SKM-1 (cell line): ENCODE data around the gene SRCAP.
"Not testable (repeated sequence)": the region's sequence is repeated elsewhere in the genome, so short reads cannot be mapped to it uniquely, and the experiment has no call there.

Experiments
- DNase-seq: peaks from one replicate; lab custom pipeline; 2025; ENCODE audit not compliant: unreplicated experiment; lab: John Stamatoyannopoulos, UW

Gene SRCAP

GRCh38 chr16:30663820-30664219, 35.2 kb upstream of the SRCAP start:
- DNase-seq, result no peak

GRCh38 chr16:30664616-30665109, 34.3 kb upstream of the SRCAP start:
- no peak for DNase-seq

- DNase-seq, result no peak
Observed at GRCh38 chr16:30665155-30665829, 33.7 kb upstream of the SRCAP start.

GRCh38 chr16:30665830-30666190, 33.2 kb upstream of the SRCAP start:
- no peak for DNase-seq

- no peak for DNase-seq
Observed at GRCh38 chr16:30666681-30667080, 32.3 kb upstream of the SRCAP start.

- no peak for DNase-seq
Observed at GRCh38 chr16:30667361-30667905, 31.5 kb upstream of the SRCAP start.

- DNase-seq, result no peak
Observed at GRCh38 chr16:30668393-30668792, 30.6 kb upstream of the SRCAP start.

GRCh38 chr16:30669026-30669902, 29.7 kb upstream of the SRCAP start:
- no peak for DNase-seq

GRCh38 chr16:30669903-30670824, 28.8 kb upstream of the SRCAP start:
- DNase-seq, result no peak

- DNase-seq, result no peak
Observed at GRCh38 chr16:30675143-30675542, 23.8 kb upstream of the SRCAP start.

- no peak for DNase-seq
Observed at GRCh38 chr16:30677931-30678585, 20.9 kb upstream of the SRCAP start.

- DNase-seq, result no peak
Observed at GRCh38 chr16:30678586-30678970, 20.4 kb upstream of the SRCAP start.

- DNase-seq, result no peak
Observed at GRCh38 chr16:30680326-30680725, 18.6 kb upstream of the SRCAP start.

GRCh38 chr16:30688701-30689100, 10.3 kb upstream of the SRCAP start:
- no peak for DNase-seq

GRCh38 chr16:30691907-30692306, 7.1 kb upstream of the SRCAP start:
- no peak for DNase-seq

GRCh38 chr16:30692396-30693064, 6.4 kb upstream of the SRCAP start:
- DNase-seq, result no peak

GRCh38 chr16:30694926-30695693, 3.9 kb upstream of the SRCAP start:
- no peak for DNase-seq

GRCh38 chr16:30696646-30697045, 2.3 kb upstream of the SRCAP start:
- DNase-seq, result not testable (repeated sequence)
